ENCODE results near the gene VARS2.
A peak's percentile ranks its signal among the peaks of the same experiment; 100 is the strongest.

VARS2 gene

GRCh38 chr6:30931272-30931671 is 17.2 kb downstream of the VARS2 start:
- DNase-seq, result no peak

GRCh38 chr6:30931969-30932645 is 18.1 kb downstream of the VARS2 start, which contains the start of gene SFTA2:
SFTA2 (minus strand) TSS chr6:30932170; CDS start chr6:30932096, 74 bp downstream.
- no peak for DNase-seq

- DNase-seq, result no peak
Measured at GRCh38 chr6:30932665-30933365, 18.8 kb downstream of the VARS2 start.

GRCh38 chr6:30935018-30935417 is 21.0 kb downstream of the VARS2 start:
- no peak for DNase-seq

GRCh38 chr6:30937265-30937664 is 23.2 kb downstream of the VARS2 start:
- DNase-seq, result no peak

GRCh38 chr6:30938730-30939129 is 24.7 kb downstream of the VARS2 start:
- no peak for DNase-seq

- DNase-seq, result no peak
Measured at GRCh38 chr6:30939473-30939872, 25.4 kb downstream of the VARS2 start.

GRCh38 chr6:30940361-30940986 is 26.4 kb downstream of the VARS2 start, which contains the start of gene MUCL3:
MUCL3 (plus strand) TSS chr6:30940973; CDS start chr6:30941000, 27 bp downstream.
- no peak for DNase-seq

- peak; percentile 86 for DNase-seq
Measured at GRCh38 chr6:30942338-30943060, 28.5 kb downstream of the VARS2 start.

- no peak for DNase-seq
Measured at GRCh38 chr6:30944051-30944450, 30.0 kb downstream of the VARS2 start.

- DNase-seq, result no peak
Measured at GRCh38 chr6:30945281-30945680, 31.2 kb downstream of the VARS2 start.

- DNase-seq, result no peak
Measured at GRCh38 chr6:30947231-30947630, 33.2 kb downstream of the VARS2 start.

GRCh38 chr6:30948811-30949210 is 34.8 kb downstream of the VARS2 start:
- no peak for DNase-seq

GRCh38 chr6:30951907-30952469 is 38.0 kb downstream of the VARS2 start:
- DNase-seq, result no peak

- no peak for DNase-seq
Measured at GRCh38 chr6:30954631-30955366, 40.8 kb downstream of the VARS2 start.

GRCh38 chr6:30955367-30956042 is 41.5 kb downstream of the VARS2 start:
- peak; percentile 66 for DNase-seq

GRCh38 chr6:30957716-30958115 is 43.7 kb downstream of the VARS2 start:
- no peak for DNase-seq

GRCh38 chr6:30960907-30961673 is 47.1 kb downstream of the VARS2 start:
- DNase-seq, result peak; percentile 20

GRCh38 chr6:30962716-30963115 is 48.7 kb downstream of the VARS2 start:
- no peak for DNase-seq

- peak; percentile 25 for DNase-seq
Measured at GRCh38 chr6:30963641-30964040, 49.6 kb downstream of the VARS2 start.

Data from fibroblast of skin of abdomen (primary cell).